GM18526 (cell line): Measurements from ENCODE around the gene LRP10.

Experiments used
- POLR2A ChIP-seq: IDR thresholded peaks from 3 replicates; pipeline ENCODE4 v1.6.1; 2011; ENCODE audit not compliant: insufficient read length; ENCODE audit errors: extremely low read depth

LRP10 gene

DNA sequence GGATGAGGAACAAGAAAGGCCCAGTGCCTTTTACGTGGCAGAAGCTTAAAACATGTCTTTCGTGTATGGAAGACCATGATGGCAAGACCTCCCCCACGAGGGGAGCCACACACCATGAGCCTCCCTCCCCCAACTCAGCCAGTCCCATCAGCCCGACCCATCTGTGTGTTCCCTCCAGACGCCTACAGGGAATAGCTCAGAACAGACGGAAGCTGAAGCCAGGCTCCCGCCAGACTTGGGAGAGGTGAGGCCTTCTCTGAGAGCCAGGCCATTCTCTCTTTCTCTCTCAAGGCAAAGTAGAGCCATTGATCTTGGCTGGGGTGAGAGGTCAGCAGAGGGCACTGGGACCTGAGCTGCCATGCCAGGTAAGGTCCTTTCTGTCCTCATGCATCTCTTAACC is 20.9 kb downstream of the LRP10 start:
- no peak for TF ChIP-seq POLR2A

DNA sequence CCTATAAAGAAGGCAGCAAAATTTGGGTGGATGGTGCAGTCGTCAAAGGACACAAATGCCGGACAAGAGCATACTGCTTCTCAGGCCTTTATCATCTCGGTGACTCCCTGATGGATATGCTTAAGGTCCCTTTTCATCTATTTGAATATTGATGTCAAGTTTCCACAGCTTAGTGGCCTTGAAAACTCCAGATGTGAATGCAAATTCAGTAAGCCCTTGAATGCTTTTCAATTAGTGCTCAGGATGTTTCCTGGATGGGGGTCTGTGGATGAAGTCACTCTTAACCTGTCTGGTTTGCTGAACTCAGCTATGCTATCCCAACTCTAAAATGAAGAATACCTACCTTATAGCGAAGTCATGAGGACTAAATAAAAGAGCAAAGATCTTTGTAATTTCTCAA is 22.2 kb downstream of the LRP10 start:
- no peak for TF ChIP-seq POLR2A

DNA sequence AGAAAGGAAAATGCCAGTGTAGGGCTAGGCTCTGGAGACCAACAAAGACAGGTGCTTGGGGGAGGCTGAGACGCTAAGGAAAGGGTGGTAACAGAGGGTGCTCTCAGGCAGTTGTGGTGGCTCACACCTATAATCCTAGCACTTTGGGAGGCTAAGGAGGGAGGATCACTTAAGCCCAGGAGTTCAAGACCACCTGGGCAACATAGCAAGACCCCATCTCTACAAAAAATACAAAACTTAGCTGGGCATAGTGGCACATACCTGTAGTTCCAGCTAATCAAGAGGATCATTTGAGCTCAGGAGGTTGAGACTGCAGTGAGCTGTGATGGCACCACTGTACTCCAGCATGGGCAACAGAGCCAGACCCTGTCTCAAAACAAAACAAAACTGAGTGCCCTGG is 23.9 kb downstream of the LRP10 start:
- no peak for TF ChIP-seq POLR2A

DNA sequence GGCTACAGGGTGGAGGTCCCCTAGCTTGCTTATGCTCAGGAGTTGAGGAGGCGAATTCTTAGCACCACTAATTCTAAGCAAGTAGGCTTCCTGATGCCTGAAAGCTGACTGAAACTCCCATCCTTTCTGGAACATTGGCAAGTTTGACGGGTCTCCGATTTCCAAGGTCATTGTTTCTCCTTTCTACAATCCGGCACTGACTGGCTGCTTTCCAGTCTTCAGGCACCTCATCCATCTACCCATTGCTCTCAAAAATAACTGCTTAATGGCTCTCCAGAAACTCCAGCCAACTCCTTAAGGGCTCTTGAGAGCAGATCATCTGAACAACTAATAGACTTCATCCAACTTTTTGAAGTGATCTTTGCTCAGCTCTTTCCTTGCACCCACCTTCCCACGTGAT is 24.8 kb downstream of the LRP10 start:
- no peak for TF ChIP-seq POLR2A

DNA sequence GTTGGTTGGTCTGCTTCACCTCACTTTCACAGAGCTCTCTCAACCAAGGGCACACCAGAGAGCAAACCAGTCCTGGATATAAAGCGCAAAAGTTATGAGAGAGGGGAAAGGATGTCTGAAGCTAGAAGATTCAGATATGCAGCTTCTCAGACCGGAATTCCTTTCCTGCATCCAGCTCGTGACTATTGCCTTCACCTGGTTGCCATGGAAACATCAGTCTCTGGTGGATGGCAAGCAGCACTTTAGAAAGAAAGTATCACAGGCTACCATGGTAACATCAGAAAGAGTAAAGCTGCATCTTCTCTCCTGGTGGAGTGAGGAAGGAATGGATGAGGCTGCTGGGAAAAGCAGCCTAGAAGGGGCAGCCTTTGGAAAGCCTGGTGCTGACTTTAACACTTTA is 25.2 kb downstream of the LRP10 start:
- no peak for TF ChIP-seq POLR2A

DNA sequence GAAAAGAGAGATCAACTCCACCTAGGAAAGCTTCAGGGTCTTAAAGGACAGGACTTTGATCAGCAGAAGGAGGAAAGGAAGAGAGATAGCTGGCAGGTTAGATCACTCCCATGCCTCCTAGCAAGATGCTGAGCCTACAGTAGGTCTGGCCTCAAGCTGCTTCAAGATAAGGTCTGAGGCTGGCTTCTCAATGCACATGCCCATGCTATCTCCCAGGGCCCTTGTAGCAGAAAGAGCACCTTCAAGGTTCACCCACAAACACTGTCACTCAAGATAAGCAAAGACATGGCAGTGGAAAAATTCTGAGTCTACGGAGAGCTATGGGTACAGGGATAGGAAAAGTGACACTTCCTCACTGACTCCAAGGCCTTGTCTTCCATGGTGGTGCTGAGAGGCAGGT is 25.8 kb downstream of the LRP10 start:
- TF ChIP-seq POLR2A = no peak

DNA sequence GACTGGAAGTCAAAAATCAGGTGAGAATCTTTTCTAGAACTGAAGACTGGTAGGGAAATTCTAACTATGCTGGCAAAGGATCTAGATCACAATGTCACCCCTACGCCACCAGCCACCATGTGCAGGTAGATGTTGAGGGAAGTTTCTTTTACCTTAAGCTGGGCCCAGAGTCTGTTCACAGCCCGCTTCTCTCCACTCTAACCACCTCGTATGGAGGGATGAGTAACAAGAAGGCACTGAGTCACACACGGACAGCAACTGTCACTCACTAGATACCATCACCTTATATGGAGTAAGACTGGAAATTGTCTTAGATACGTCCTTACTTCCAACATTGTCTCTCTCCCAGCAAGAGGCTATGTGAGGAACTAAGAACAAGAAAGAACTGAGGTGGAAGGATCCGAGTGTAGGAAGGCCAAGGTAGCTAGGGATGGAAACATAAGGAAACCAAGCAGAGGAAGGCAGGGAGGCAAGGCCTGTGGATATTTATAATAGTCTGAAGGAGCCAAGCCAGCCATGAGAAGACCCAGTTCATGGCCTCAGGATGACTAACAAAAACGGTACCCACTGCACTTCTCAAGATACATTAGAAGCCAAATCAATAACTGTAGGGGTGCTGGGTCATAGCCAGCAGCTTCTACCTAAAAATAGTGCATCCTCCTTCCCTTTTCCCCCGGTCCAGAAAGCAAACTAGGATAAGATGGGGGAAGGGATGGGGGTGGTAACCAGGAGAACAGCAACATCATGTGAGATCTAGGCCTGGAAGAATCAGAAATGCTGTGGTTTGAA is 27.0 kb downstream of the LRP10 start:
- no peak for TF ChIP-seq POLR2A

DNA sequence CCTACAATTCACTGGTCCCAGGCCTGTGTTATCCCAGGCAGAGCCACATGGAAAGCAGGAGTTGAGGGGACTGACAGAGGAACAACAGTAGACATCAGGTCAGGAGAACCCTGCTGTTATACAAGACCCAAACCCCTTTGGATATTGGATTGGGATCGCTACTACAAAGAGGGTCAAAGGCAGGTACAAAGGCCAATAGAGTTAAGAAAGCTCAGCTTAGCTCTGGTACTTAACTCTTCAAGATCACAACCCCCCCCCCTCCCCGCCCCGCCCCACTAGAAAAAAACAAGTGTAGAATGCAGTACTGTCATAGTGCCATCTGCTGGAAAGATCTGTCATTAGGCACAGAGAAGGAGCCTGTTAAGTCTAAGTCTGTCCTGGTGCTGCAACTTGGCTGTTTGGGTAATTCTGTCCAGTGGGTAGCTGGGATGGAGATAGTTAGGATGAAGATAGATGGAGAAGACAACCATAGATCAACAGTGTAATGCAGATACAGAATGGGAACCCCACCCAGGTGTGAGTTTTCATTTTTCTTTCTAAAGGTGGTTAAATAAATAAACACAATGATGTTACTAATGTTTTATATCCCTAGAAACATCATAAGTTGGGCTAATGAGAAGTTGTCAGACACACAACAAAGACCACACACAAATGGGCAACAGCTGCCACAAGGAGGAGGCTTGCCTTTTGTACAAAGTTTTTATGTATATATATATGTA is 28.7 kb downstream of the LRP10 start:
- TF ChIP-seq POLR2A = no peak

DNA sequence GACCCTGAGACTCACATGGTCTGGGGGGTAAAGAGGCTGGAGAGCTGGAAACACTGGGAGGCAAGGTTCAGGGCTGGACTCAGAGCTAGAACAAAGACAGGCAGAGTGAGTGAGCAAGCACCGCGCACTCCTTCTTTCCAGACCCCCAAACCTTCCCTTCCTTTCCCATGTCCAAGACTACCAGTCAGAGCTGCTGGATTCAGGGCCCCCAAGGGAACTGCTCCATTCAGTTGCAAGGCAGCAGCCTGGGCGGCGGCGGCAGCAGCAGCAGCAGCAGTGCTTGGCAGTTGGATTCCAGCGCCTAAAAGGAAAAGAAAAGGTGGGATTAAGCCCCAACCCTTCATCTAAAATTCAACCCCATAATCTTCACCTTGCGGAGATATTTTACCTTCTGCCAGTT is 30.3 kb downstream of the LRP10 start:
- TF ChIP-seq POLR2A = no peak

DNA sequence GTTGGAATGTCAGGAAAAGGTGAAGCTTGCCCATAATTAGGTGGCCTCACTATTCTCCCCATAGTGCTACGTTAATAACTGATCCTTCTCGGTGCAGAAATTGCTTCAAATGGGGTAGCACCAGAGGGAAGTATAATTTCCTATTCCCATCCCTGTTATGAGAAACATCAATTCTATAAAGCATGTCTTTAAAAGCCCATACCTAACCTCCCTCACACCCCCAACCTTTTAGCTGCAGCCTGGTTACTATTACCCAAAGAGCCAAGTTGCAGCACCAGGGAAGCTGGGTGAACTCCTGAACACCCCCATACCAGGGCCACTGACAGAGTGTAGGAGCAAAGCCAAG is 32.2 kb downstream of the LRP10 start:
- no peak for TF ChIP-seq POLR2A

DNA sequence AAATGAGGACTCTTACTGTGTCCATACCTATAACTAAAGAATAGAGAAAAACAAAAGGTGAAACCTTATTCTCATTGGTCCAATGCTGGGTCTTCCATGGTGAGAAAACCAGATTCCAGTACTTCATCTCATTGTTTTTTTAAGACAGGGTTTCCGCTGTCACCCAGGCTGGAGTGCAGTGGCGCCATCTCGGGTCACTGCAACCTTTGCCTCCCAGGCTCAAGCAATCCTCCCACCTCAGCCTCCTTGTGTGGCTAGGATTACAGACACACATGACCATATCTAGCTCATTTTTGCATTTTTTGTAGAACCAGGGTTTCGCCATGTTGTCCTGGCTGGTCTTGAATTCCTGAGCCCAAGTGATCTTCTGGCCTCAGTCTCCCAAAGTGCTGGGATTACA is 34.1 kb downstream of the LRP10 start:
- no peak for TF ChIP-seq POLR2A

DNA sequence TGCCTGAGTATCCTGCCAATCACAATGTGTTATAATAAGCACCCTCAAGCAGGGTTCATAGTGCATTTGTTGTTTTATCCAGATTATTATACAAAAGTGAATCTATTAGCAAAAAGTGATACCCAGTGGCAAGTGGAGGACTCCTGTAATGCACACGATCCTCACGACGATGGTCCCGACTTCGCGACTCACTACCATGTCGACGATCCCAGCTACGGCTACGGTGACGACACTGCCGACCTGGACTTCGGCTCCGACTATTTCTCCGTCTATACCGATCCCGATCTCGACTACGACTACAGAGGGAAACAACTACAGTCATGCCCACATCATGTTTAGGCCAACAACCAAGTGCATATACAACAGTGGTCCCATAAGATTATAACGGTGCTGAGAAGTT is 34.5 kb downstream of the LRP10 start:
- no peak for TF ChIP-seq POLR2A

DNA sequence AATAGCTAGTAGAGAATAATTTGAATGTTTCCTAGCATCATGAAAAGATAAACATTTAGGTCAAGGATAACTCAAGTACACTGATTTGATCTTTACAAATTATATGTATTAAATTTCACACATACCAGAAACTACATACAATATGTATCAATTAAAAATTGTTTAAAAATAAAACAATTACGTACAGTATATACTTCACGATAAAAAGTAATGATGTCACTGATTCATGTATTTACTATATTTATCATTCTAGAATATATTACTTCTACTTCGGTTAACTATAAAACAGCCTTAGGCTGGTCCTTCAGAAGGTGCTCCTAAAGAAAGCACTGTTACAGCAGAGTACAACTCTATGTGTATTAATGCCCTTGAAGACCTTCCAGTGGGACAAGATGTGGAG is 35.9 kb downstream of the LRP10 start:
- TF ChIP-seq POLR2A = no peak

DNA sequence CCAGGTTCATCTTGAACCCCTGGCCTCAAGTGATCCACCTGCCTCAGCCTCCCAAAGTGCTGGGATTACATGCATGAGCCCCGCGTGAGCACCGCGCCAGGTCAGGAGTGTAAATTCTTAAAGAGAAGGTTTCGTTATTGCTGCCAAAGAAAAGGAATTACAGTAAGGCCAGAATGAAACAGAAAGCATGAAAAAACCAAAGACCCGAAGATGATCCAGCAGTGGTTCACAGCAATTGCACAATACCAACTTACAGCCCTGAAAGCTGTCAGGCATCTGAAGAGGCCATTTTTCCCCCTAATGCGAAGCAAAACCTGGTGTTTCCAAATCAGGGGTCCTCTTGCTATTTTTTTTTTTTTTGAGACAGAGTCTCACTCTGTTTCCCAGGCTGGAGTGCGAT is 37.1 kb downstream of the LRP10 start:
- TF ChIP-seq POLR2A = no peak

DNA sequence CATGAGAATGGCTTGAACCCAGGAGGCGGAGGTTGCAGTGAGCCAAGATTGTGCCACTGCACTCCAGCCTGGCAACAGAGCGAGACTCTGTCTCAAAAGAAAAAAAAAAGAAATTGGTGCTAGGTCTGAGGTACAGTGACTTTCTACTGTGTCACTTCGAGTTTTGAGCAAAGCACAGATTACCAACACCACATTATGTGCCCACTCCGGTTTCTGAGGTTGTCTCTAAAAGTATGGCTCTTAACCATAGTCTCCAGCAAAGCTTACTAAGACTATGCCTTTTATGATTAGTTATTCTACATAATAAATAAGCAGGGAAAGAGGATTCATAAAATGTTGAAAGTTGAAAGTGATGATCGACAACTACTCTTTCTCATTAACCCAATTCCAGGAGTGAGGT is 39.4 kb downstream of the LRP10 start:
- TF ChIP-seq POLR2A = no peak

DNA sequence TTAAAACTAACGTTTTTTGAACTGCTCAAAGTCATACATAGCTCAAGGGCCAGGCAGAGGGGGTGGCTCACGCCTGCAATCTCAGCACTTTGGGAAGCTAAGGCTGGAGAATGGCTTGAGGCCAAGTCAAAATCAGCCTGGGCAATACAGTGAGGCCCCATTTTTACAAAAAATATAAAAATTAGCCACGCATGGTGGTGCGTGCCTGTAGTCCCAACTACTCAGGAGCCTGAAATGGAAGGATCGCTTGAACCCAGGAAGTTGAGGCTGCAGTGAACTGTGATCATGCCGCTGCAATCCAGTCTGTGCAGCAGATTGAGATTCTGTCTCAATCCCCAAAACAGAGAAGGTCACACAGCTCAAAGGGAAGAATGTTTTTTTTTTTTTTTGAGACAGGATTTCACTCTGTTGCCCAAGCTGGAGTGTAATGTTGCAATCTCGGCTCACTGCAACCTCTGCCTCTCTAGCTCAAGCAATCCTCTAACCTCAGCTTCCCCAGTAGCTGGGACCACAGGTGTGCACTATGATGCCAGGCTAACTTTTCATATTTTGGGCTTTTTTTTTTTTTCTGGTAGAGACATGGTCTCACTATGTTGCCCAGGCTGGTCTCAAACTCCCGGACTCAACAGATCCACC is 44.5 kb downstream of the LRP10 start:
- no peak for TF ChIP-seq POLR2A
